Glutamatergic neuron (in vitro differentiated cells): ENCODE measurements around the gene LAMA2. TPM values are rescaled to one million over a fixed set of nuclear protein-coding genes. Genes with fewer than 3 reads are reported as not detected.
"Not testable (repeated sequence)": the region's sequence is repeated elsewhere in the genome, so short reads cannot be mapped to it uniquely, and the experiment has no call there.

Experiments used
- DNase-seq: peaks from one replicate; pipeline ENCODE4 v3.0.0; 2022
- H3K27ac Mint-ChIP-seq: one replicate; pipeline ENCODE4 v1.8.0; 2020; ENCODE audit warnings: mild to moderate bottlenecking, mixed read lengths, inconsistent platforms; ENCODE audit not compliant: unreplicated experiment
- H3K27me3 Mint-ChIP-seq: one replicate; pipeline ENCODE4 v1.8.0; 2020; ENCODE audit warnings: mild to moderate bottlenecking, moderate library complexity, mixed read lengths, inconsistent platforms; ENCODE audit not compliant: unreplicated experiment
- H3K36me3 Mint-ChIP-seq: one replicate; pipeline ENCODE4 v1.8.0; 2020; ENCODE audit warnings: mild to moderate bottlenecking, mixed read lengths, inconsistent platforms; ENCODE audit not compliant: unreplicated experiment
- H3K4me1 Mint-ChIP-seq: one replicate; pipeline ENCODE4 v1.8.0; 2020; ENCODE audit warnings: mild to moderate bottlenecking, low read depth, mixed read lengths, inconsistent platforms; ENCODE audit not compliant: unreplicated experiment
- H3K4me3 Mint-ChIP-seq: one replicate; pipeline ENCODE4 v1.8.0; 2020; ENCODE audit warnings: mild to moderate bottlenecking, mixed read lengths, inconsistent platforms; ENCODE audit not compliant: unreplicated experiment
- H3K9me3 Mint-ChIP-seq: one replicate; pipeline ENCODE4 v1.8.0; 2020; ENCODE audit warnings: mild to moderate bottlenecking, moderate library complexity, mixed read lengths, inconsistent platforms; ENCODE audit not compliant: unreplicated experiment
- CTCF ChIP-seq: fragments of 200-600 bp; sonication (generic); IDR thresholded peaks from one replicate; pipeline ENCODE4 v1.5.0; 2021; ENCODE audit not compliant: partially characterized antibody, unreplicated experiment
- total RNA-seq: library from RNA; stranded (reverse); fragmentation: NEBNext Ultra II Directional; extraction: Animal tissue kit (Norgen Biotek cat#: 25700); gene quantifications from one replicate; pipeline ENCODE4 v1.2.1, GENCODE V29; 2021; ENCODE audit not compliant: unreplicated experiment

Gene LAMA2
- total RNA-seq, 1 donor from 2014 or later: 2.4 TPM

- TF ChIP-seq CTCF: no peak
- H3K27ac Mint-ChIP-seq: no peak overlapping the region
- H3K4me1 Mint-ChIP-seq: no peaks in the 10 kb centered on the region
- no peaks in the 10 kb centered on the region for H3K9me3 Mint-ChIP-seq
- no peaks in the 10 kb centered on the region for H3K36me3 Mint-ChIP-seq
- no peaks in the 10 kb centered on the region for H3K27me3 Mint-ChIP-seq
- no peak overlapping the region for H3K4me3 Mint-ChIP-seq
- no peak for DNase-seq
Observed at GRCh38 chr6:129033581-129033980, 150.6 kb downstream of the LAMA2 start.

- Mint-ChIP-seq H3K36me3 (no peaks in the 10 kb centered on the region), H3K27ac (no peak overlapping the region), H3K4me3 (no peak overlapping the region), H3K4me1 (no peaks in the 10 kb centered on the region), H3K9me3 (no peaks in the 10 kb centered on the region), H3K27me3 (no peaks in the 10 kb centered on the region)
- DNase-seq: no peak
- no peak for TF ChIP-seq CTCF
Observed at GRCh38 chr6:129041563-129041962, 158.6 kb downstream of the LAMA2 start.

GRCh38 chr6:129046526-129046925, 163.6 kb downstream of the LAMA2 start:
- no peak for DNase-seq
- Mint-ChIP-seq H3K4me3 (no peak overlapping the region), H3K27me3 (no peaks in the 10 kb centered on the region), H3K36me3 (no peaks in the 10 kb centered on the region), H3K27ac (no peak overlapping the region), H3K4me1 (no peaks in the 10 kb centered on the region), H3K9me3 (no peaks in the 10 kb centered on the region)
- TF ChIP-seq CTCF: no peak

GRCh38 chr6:129047834-129048233, 164.9 kb downstream of the LAMA2 start:
- TF ChIP-seq CTCF: no peak
- no peaks in the 10 kb centered on the region for H3K27me3 Mint-ChIP-seq
- no peaks in the 10 kb centered on the region for H3K4me1 Mint-ChIP-seq
- no peaks in the 10 kb centered on the region for H3K9me3 Mint-ChIP-seq
- no peak overlapping the region for H3K27ac Mint-ChIP-seq
- H3K36me3 Mint-ChIP-seq: no peaks in the 10 kb centered on the region
- no peak for DNase-seq
- H3K4me3 Mint-ChIP-seq: no peak overlapping the region

GRCh38 chr6:129050086-129050485, 167.1 kb downstream of the LAMA2 start:
- H3K4me1 Mint-ChIP-seq: no peaks in the 10 kb centered on the region
- H3K27me3 Mint-ChIP-seq: no peaks in the 10 kb centered on the region
- H3K36me3 Mint-ChIP-seq: no peaks in the 10 kb centered on the region
- no peak for DNase-seq
- no peak for TF ChIP-seq CTCF
- no peak overlapping the region for H3K4me3 Mint-ChIP-seq
- no peak overlapping the region for H3K27ac Mint-ChIP-seq
- no peaks in the 10 kb centered on the region for H3K9me3 Mint-ChIP-seq

GRCh38 chr6:129053143-129053542, 170.2 kb downstream of the LAMA2 start:
- not testable (repeated sequence) for DNase-seq, H3K27me3 Mint-ChIP-seq, H3K27ac Mint-ChIP-seq, H3K4me3 Mint-ChIP-seq, H3K36me3 Mint-ChIP-seq, H3K4me1 Mint-ChIP-seq, H3K9me3 Mint-ChIP-seq
